Endometrial microvascular endothelial cells (primary cell): ENCODE measurements around the gene FASN. TPM values are rescaled to one million over a fixed set of nuclear protein-coding genes. Genes with fewer than 3 reads are reported as not detected.
"Not testable (repeated sequence)": the region's sequence is repeated elsewhere in the genome, so short reads cannot be mapped to it uniquely, and the experiment has no call there.

Source experiments
- in situ Hi-C: cut with HindIII; loops from 2 replicates; pipeline ENCODE4 v1.10.0; 2017; ENCODE audit warnings: low sequenced_read_pairs, low pct_unique_long_range_greater_than_20kb; ENCODE audit errors: inconsistent ontology term
- total RNA-seq: library from RNA; depleted of rRNA; stranded (reverse); fragments of >200 nt; gene quantifications from one replicate; pipeline ENCODE4 v1.2.3, GENCODE V29; 2015; ENCODE audit errors: inconsistent ontology term

FASN gene
- total RNA-seq, 1 donor from 2014 or later, result 76.7 TPM

- in situ Hi-C loops, result no loop called here
Observed at GRCh38 chr17:82051776-82052637, 46.0 kb downstream of the FASN start, which contains the start of the genes GPS1 and RFNG. Gene GPS1 (plus strand): TSS chr17:82051898. CDS start chr17:82051932, 34 bp downstream. Gene RFNG (minus strand): TSS chr17:82051811. CDS start chr17:82051766, 45 bp downstream.

- in situ Hi-C loops, result no loop called here
Observed at GRCh38 chr17:82050761-82051641, 47.0 kb downstream of the FASN start.

- in situ Hi-C loops, result no loop called here
Observed at GRCh38 chr17:82050152-82050760, 47.8 kb downstream of the FASN start.

- in situ Hi-C loops, result no loop called here
Observed at GRCh38 chr17:82049521-82049971, 48.5 kb downstream of the FASN start.

- in situ Hi-C loops, result no loop called here
Observed at GRCh38 chr17:82049106-82049505, 48.9 kb downstream of the FASN start.

- in situ Hi-C loops, result no loop called here
Observed at GRCh38 chr17:82048571-82048971, 49.5 kb downstream of the FASN start.

GRCh38 chr17:82047914-82048570 lies 50.0 kb downstream of the FASN start:
- in situ Hi-C loops, result no loop called here

GRCh38 chr17:82047379-82047778 lies 50.7 kb downstream of the FASN start:
- in situ Hi-C loops, result no loop called here

GRCh38 chr17:82046903-82047302 lies 51.1 kb downstream of the FASN start:
- in situ Hi-C loops, result no loop called here

- in situ Hi-C loops, result no loop called here
Observed at GRCh38 chr17:82045936-82046484, 52.0 kb downstream of the FASN start.

- in situ Hi-C loops, result no loop called here
Observed at GRCh38 chr17:82043507-82043906, 54.5 kb downstream of the FASN start.

- in situ Hi-C loops, result no loop called here
Observed at GRCh38 chr17:82042649-82043048, 55.4 kb downstream of the FASN start.

GRCh38 chr17:82041144-82041814 lies 56.8 kb downstream of the FASN start:
- in situ Hi-C loops, result no loop called here

- in situ Hi-C loops, result no loop called here
Observed at GRCh38 chr17:82039695-82040299, 58.2 kb downstream of the FASN start.

GRCh38 chr17:82038796-82039409 lies 59.1 kb downstream of the FASN start:
- in situ Hi-C loops, result not testable (repeated sequence)

GRCh38 chr17:82037889-82038195 lies 60.2 kb downstream of the FASN start:
- in situ Hi-C loops, result no loop called here
